GM23248 (cell line): Measurements from ENCODE around the gene C17orf113.

Source experiments
- EZH2 ChIP-seq: fragments of 200-600 bp; sonication (generic); IDR thresholded peaks from 2 replicates; pipeline ENCODE4 v1.6.1; 2018; ENCODE audit warnings: antibody characterized with exemption, mild to moderate bottlenecking; ENCODE audit not compliant: insufficient read depth, poor library complexity, severe bottlenecking
- EZH2phosphoT487 ChIP-seq: fragments of 200-600 bp; sonication (generic); IDR thresholded peaks from 2 replicates; pipeline ENCODE4 v1.6.1; 2018; ENCODE audit warnings: antibody characterized with exemption, moderate library complexity, mild to moderate bottlenecking, low read depth; ENCODE audit not compliant: insufficient read depth

DNA sequence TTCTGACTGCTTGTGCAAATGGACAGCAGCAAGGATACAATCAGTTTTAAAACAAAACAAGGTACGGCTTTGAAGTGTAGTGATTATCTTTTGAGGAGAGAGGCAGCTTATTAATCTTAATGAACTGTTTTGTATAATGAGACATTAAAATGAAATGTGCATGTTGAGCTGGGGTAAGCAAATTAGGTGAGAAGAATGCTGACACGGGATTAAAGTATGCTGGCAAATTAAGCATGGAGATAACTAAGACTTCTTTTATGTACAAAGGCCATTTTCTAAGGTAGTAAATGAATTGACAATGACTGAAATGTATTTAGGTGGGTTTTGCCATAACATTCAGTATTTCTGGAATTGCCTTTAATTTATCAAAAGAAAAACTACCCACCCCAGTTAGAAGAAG, 51.9 kb downstream of the C17orf113 start:
- TF ChIP-seq EZH2phosphoT487 = no peak
- TF ChIP-seq EZH2 = no peak
